K562 (cell line): ENCODE results near the gene UBXN11. TPM values are rescaled to one million over a fixed set of nuclear protein-coding genes. Genes with fewer than 3 reads are reported as not detected.

Experiments
- ARHGAP35 ChIP-seq: fragments of 450-650 bp; IDR thresholded peaks from 2 replicates; pipeline ENCODE4 v1.6.1; 2018; ENCODE audit not compliant: partially characterized antibody
- ARNT ChIP-seq, 2 experiments: fragments of 450-650 bp; IDR thresholded peaks; 2 replicates each; pipeline ENCODE4 v1.6.1; 2016; ENCODE audit warnings: mild to moderate bottlenecking in 1 of 2
- BRF1 ChIP-seq: IDR thresholded peaks from 3 replicates; pipeline ENCODE4 v1.6.1; 2011; ENCODE audit warnings: borderline replicate concordance, mild to moderate bottlenecking; ENCODE audit not compliant: insufficient read length; ENCODE audit errors: extremely low read depth
- E2F4 ChIP-seq: sonication (generic); formaldehyde crosslinking; IDR thresholded peaks from 2 replicates; pipeline ENCODE4 v1.8.0; 2022; ENCODE audit warnings: mild to moderate bottlenecking, low read depth, missing genetic modification reagents
- EGR1 ChIP-seq: fragments of 450-650 bp; conservative IDR thresholded peaks from 2 replicates; pipeline ENCODE4 v1.6.1; 2017; ENCODE audit warnings: mild to moderate bottlenecking
- EP300 ChIP-seq: IDR thresholded peaks from 2 replicates; pipeline ENCODE4 v1.6.1; 2012; ENCODE audit warnings: low read length, improper control_type of control experiment
- EWSR1 ChIP-seq: fragments of 450-650 bp; IDR thresholded peaks from 2 replicates; pipeline ENCODE4 v1.6.1; 2018; ENCODE audit warnings: borderline replicate concordance, mild to moderate bottlenecking, low read depth, moderate library complexity; ENCODE audit not compliant: partially characterized antibody
- FOS ChIP-seq: IDR thresholded peaks from 3 replicates; pipeline ENCODE4 v1.6.1; 2011; ENCODE audit not compliant: insufficient read length; ENCODE audit errors: extremely low read depth
- HNRNPL ChIP-seq: fragments of 200-400 bp; formaldehyde crosslinking; IDR thresholded peaks from 2 replicates; pipeline ENCODE4 v1.6.1; 2017; ENCODE audit warnings: low read depth, mild to moderate bottlenecking, low read length
- KDM5B ChIP-seq: fragments of 200-600 bp; sonication (generic); IDR thresholded peaks from 2 replicates; pipeline ENCODE4 v1.6.1; 2012; ENCODE audit warnings: low read depth, mild to moderate bottlenecking, moderate library complexity, low read length, control low read depth, inconsistent platforms; ENCODE audit not compliant: insufficient replicate concordance
- MTF1 ChIP-seq: fragments of 250-450 bp; sonication (Bioruptor Pico); IDR thresholded peaks from 2 replicates; pipeline ENCODE4 v1.9.0; 2021; ENCODE audit warnings: moderate library complexity, mild to moderate bottlenecking, inconsistent platforms, borderline replicate concordance
- MYC ChIP-seq, 2 experiments: fragments of 250-450 bp in 1 of 2; sonication (Bioruptor Pico) in 1 of 2; IDR thresholded peaks; 2 replicates each; pipeline versions ENCODE4 v1.5.1 to v1.6.1; 2012 to 2021; ENCODE audit warnings: low read depth in 2 of 2, borderline replicate concordance in 1 of 2, improper control_type of control experiment in 1 of 2, low read length in 1 of 2, mild to moderate bottlenecking in 1 of 2, moderate library complexity in 1 of 2
- NR3C1 ChIP-seq: sonication (generic); formaldehyde crosslinking; IDR thresholded peaks from 2 replicates; pipeline ENCODE4 v1.8.1; 2022; ENCODE audit warnings: missing genetic modification reagents
- PPARD ChIP-seq: fragments of 250-450 bp; sonication (Bioruptor Pico); IDR thresholded peaks from 2 replicates; pipeline ENCODE4 v1.8.0; 2022; ENCODE audit warnings: inconsistent platforms, mild to moderate bottlenecking, moderate library complexity
- PRMT5 ChIP-seq: sonication (generic); formaldehyde crosslinking; IDR thresholded peaks from 2 replicates; pipeline ENCODE4 v1.5.0; 2020; ENCODE audit warnings: missing genetic modification reagents
- RBM14 ChIP-seq: fragments of 200-400 bp; formaldehyde crosslinking; IDR thresholded peaks from 2 replicates; pipeline ENCODE4 v1.6.1; 2018; ENCODE audit warnings: low read depth, mild to moderate bottlenecking, low read length, moderate library complexity, borderline replicate concordance; ENCODE audit not compliant: insufficient read depth
- SPI1 ChIP-seq: IDR thresholded peaks from 2 replicates; pipeline ENCODE4 v1.6.1; 2011; ENCODE audit warnings: low read depth, low read length, control low read depth, borderline replicate concordance
- TAF1 ChIP-seq: IDR thresholded peaks from 2 replicates; pipeline ENCODE4 v1.6.1; 2011; ENCODE audit warnings: mild to moderate bottlenecking, low read length, moderate library complexity; ENCODE audit not compliant: insufficient read depth, control insufficient read depth, severe bottlenecking; ENCODE audit errors: extremely low read depth
- THRA ChIP-seq: fragments of 450-650 bp; IDR thresholded peaks from 2 replicates; pipeline ENCODE4 v1.6.1; 2017; ENCODE audit warnings: mild to moderate bottlenecking, moderate library complexity
- ZEB2 ChIP-seq: fragments of 450-650 bp; IDR thresholded peaks from 2 replicates; pipeline ENCODE4 v1.6.1; 2016
- ZNF184 ChIP-seq: sonication (generic); formaldehyde crosslinking; IDR thresholded peaks from 2 replicates; pipeline ENCODE4 v1.5.0; 2020; ENCODE audit warnings: missing genetic modification reagents
- polyA plus RNA-seq, 8 experiments: library from polyadenylated mRNA; depleted of rRNA in 4 of 8; stranded (reverse) in 5 of 8; unstranded in 3 of 8; fragments of >200 nt; fragmentation: Nextera tagmentation in 2 of 8; fragmentation: Illumina TruSeq in 1 of 8; extraction: Ambion mirVana in 2 of 8; extraction: Trizol in 1 of 8; gene quantifications; 2 replicates each; pipeline versions ENCODE4 v1.2.1 to v1.2.3, GENCODE V29; 2011 to 2014; ENCODE audit warnings: inconsistent platforms in 1 of 8, missing spikeins in 1 of 8
- total RNA-seq, 7 experiments: library from RNA; depleted of rRNA in 6 of 7; stranded (reverse); fragments of >200 nt in 6 of 7; fragmentation: Illumina TruSeq in 2 of 7; extraction: Trizol in 2 of 7; gene quantifications; 2 replicates each; pipeline versions ENCODE4 v1.2.1 to v1.2.3, GENCODE V29; 2011 to 2021; ENCODE audit warnings: low replicate concordance in 1 of 7
- TF ChIP-seq, protein P1 (sequence below): fragments of 150-350 bp; conservative IDR thresholded peaks from 2 replicates; pipeline ENCODE4 v1.6.1; 2014; ENCODE audit warnings: low read length
- TF ChIP-seq, protein P2 (sequence below): sonication (generic); formaldehyde crosslinking; IDR thresholded peaks from 2 replicates; pipeline ENCODE4 v1.9.0; 2022; ENCODE audit warnings: mild to moderate bottlenecking, missing genetic modification reagents

UBXN11 gene
- total and polyA plus RNA-seq, 9 of the 15 experiments (the other 6 are each of a cell fraction or from before 2014, with no cell fraction given) = 0.48 to 34.3 (median 11.3) TPM

DNA sequence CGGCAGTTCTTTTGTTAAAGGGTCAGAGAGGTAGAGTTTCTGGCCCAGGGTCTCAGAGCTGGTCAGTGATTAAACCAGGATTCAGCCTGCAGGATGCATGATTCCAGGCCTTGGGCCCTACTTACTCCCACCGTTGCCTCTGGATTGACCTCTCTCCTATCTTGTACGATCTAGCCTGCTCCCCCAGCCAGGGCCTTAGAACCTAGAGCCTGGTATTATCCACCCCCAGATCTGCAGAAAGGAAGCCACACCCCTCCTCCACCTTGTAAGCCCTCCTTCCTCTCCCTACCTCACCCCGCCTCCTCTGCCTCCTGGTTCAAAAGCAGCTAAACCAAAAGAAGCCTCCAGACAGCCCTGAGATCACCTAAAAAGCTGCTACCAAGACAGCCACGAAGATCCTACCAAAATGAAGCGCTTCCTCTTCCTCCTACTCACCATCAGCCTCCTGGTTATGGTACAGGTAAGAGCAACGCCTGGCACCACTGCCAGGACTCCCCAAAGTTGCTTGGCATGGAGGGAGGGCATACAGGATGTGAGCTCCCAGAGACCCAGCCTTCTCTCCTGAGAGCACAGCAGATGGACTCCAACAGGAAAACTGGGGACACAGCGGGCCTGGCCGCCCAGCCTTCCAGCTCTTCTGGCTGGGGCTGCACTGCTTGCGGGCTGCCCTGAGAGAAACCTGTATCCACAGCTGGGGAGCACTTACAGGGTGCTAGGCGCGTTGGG lies 11.3 kb upstream of the UBXN11 start, which contains the start of gene CD52 (continued):
- TF ChIP-seq THRA = no peak
- TF ChIP-seq RBM14 = no peak
- peak; percentile 37 for TF ChIP-seq EP300
- TF ChIP-seq TAF1 = no peak
- TF ChIP-seq, protein P1, sequence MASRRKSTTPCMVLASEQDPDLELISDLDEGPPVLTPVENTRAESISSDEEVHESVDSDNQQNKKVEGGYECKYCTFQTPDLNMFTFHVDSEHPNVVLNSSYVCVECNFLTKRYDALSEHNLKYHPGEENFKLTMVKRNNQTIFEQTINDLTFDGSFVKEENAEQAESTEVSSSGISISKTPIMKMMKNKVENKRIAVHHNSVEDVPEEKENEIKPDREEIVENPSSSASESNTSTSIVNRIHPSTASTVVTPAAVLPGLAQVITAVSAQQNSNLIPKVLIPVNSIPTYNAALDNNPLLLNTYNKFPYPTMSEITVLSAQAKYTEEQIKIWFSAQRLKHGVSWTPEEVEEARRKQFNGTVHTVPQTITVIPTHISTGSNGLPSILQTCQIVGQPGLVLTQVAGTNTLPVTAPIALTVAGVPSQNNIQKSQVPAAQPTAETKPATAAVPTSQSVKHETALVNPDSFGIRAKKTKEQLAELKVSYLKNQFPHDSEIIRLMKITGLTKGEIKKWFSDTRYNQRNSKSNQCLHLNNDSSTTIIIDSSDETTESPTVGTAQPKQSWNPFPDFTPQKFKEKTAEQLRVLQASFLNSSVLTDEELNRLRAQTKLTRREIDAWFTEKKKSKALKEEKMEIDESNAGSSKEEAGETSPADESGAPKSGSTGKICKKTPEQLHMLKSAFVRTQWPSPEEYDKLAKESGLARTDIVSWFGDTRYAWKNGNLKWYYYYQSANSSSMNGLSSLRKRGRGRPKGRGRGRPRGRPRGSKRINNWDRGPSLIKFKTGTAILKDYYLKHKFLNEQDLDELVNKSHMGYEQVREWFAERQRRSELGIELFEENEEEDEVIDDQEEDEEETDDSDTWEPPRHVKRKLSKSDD = no peak
- TF ChIP-seq, protein P2, sequence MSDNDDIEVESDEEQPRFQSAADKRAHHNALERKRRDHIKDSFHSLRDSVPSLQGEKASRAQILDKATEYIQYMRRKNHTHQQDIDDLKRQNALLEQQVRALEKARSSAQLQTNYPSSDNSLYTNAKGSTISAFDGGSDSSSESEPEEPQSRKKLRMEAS (CRISPR knock-in tag) = no peak; the same call in 1 of the 2 replicates
- no peak for TF ChIP-seq PRMT5
- no peak for TF ChIP-seq ARNT (IDR thresholded peaks at IDR 0.05)
- TF ChIP-seq FOS = no peak
- peak; percentile 37; the same call in 1 of the 2 replicates for TF ChIP-seq SPI1
- no peak for TF ChIP-seq MTF1 (CRISPR knock-in tag)
- peak; percentile 75 for TF ChIP-seq EGR1
- no peak for TF ChIP-seq BRF1
- TF ChIP-seq KDM5B = no peak
- no peak for TF ChIP-seq EWSR1
- TF ChIP-seq E2F4 (CRISPR knock-in tag) = no peak
- TF ChIP-seq MYC (IDR thresholded peaks at IDR 0.05; ENCODE audit: low read depth, low read length) = no peak
- no peak for TF ChIP-seq MYC (CRISPR knock-in tag; IDR thresholded peaks at IDR 0.05; ENCODE audit: borderline replicate concordance, low read depth)
- TF ChIP-seq HNRNPL = no peak
- TF ChIP-seq PPARD (CRISPR knock-in tag) = no peak
- TF ChIP-seq ZEB2 = peak; percentile 35; the same call in 1 of the 2 replicates
- TF ChIP-seq ARHGAP35 = no peak
- TF ChIP-seq ZNF184 (CRISPR knock-in tag) = no peak
- no peak for TF ChIP-seq NR3C1 (CRISPR knock-in tag)
